Aorta (tissue), 5 donors: ENCODE data around the gene ANXA3. TPM values are rescaled to one million over a fixed set of nuclear protein-coding genes. Genes with fewer than 3 reads are reported as not detected.

Experiments
- ATAC-seq: fragments of 200-7000 bp; cut with Tn5 transposase; one replicate; pipeline ENCODE4 v1.9.1; 2022; ENCODE audit warnings: moderate library complexity; ENCODE audit not compliant: low FRiP score
- DNase-seq, 2 donors: peaks; one replicate each; pipeline ENCODE4 v3.0.0-alpha.2; 2020
- H3K27ac ChIP-seq, 2 donors: one replicate each; pipeline ENCODE4 v1.5.1; 2013; ENCODE audit warnings: low read length in 2 of 2, mild to moderate bottlenecking in 2 of 2, moderate library complexity in 2 of 2, control low read depth in 1 of 2, inconsistent platforms in 1 of 2, low read depth in 1 of 2
- H3K27me3 ChIP-seq, 2 donors: one replicate each; pipeline ENCODE4 v1.6.1; 2013; ENCODE audit warnings: control low read depth in 1 of 2, low read length in 1 of 2, mild to moderate bottlenecking in 1 of 2, moderate library complexity in 1 of 2; ENCODE audit not compliant: insufficient read depth in 2 of 2, control insufficient read depth in 1 of 2
- H3K36me3 ChIP-seq, 2 donors: one replicate each; pipeline ENCODE4 v1.6.1; 2013; ENCODE audit warnings: control low read depth in 1 of 2, low read length in 1 of 2, mild to moderate bottlenecking in 1 of 2; ENCODE audit not compliant: insufficient read depth in 2 of 2, control insufficient read depth in 1 of 2
- H3K4me1 ChIP-seq, 2 donors: one replicate each; pipeline ENCODE4 v1.6.1; 2013; ENCODE audit warnings: low read length in 2 of 2, control low read depth in 1 of 2, mild to moderate bottlenecking in 1 of 2, moderate library complexity in 1 of 2; ENCODE audit not compliant: insufficient read depth in 2 of 2, control insufficient read depth in 1 of 2
- H3K4me3 ChIP-seq, 2 donors: one replicate each; pipeline ENCODE4 v1.5.1; 2013; ENCODE audit warnings: low read length in 2 of 2, control low read depth in 1 of 2, mild to moderate bottlenecking in 1 of 2
- H3K9me3 ChIP-seq: one replicate; pipeline ENCODE4 v1.6.1; 2013; ENCODE audit warnings: mild to moderate bottlenecking, low read length; ENCODE audit not compliant: control insufficient read depth
- WGBS, 2 donors: extraction: QIAGEN DNeasy Blood & Tissue Kit; methylation state at CpG; one replicate each; pipeline ENCODE4 v1.1.7; 2013; 5-methylcytosine and 5-hydroxymethylcytosine counted together
- intact Hi-C, 2 donors: fragments of 100-400 bp; cut with DNase I; formaldehyde crosslinking; loops; one replicate each; pipeline versions ENCODE4 v1.14.2 to v1.15.0; 2022
- polyA plus RNA-seq, 2 donors: library from polyadenylated mRNA; stranded (reverse); fragments of 200-250 nt; gene quantifications; one replicate each; pipeline ENCODE4 v1.2.3, GENCODE V29; 2013
- total RNA-seq, 2 donors: library from RNA; stranded (reverse); fragmentation: NEBNext Ultra II Directional; extraction: Animal tissue kit (Norgen Biotek cat#: 25700); gene quantifications; one replicate each; pipeline ENCODE4 v1.2.1, GENCODE V29; 2021
- donor health status: healthy with polysubstance abuse.
- donor health status: Bipolar disorder and iron deficiency.
- donor health status: DM: no; HTN: no; CAD: no.
- donor health status: DM: no; HTN: no; CAD: no.
- donor health status: DM: yes; HTN: yes; CAD: no.

Gene ANXA3
- total and polyA plus RNA-seq, 4 donors = 5.0 to 54.0 (median 7.7) TPM

DNA sequence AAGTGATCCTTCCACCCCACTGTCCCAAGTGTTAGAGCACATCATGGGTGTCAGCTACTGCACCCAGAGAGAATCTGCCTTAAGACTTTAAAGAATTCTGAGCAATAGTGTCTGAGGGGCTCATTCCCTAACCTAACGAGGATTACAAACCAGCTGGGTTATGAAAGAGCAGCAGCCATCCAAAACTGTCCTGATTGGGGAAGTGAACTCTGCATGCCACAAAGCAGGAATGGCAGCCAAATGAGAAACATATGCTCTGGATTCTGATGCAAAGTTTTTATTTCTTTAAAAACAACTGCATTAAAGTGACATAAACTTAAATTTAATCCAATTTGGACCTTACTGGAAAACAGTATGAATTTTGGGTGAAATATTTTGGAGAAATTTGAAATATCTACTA lies 103.2 kb downstream of the ANXA3 start:
- Histone ChIP-seq H3K4me3 (no peak overlapping the region), H3K9me3 (no peaks in the 10 kb centered on the region), H3K27me3 (no peaks in the 10 kb centered on the region), H3K36me3 (no peaks in the 10 kb centered on the region), H3K27ac (no peak overlapping the region), H3K4me1 (no peaks in the 10 kb centered on the region)
- 0 to 2% methylated on average over 1 of the region's 1 CpG for WGBS, 2 donors
- ATAC-seq (no peak), DNase-seq (no peak)
- intact Hi-C loops = no loop called here

DNA sequence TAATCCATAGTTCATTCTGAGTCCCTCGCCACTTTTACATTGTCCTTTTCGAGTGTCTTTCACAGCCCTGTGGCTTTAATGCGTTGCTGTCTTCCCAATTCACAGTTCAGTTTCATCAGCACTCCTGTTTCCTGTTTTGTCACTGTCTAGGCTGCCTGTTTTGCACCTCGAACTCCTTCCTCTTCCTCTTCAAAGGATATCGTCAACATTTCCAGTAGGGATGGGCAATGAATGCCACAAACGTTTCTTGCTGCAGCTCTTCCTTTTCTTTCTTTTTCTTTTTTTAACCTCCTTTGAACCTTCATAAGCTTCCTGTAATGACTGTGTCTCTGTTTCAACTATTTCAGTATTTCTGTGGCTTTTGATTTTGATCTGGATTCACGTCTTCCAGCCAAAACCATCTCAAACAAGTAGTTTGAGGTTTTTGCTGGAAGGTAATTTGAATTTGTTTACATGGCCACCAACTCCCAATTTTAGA lies 105.4 kb downstream of the ANXA3 start:
- DNase-seq (no peak), ATAC-seq (no peak)
- no peaks in the 10 kb centered on the region for H3K36me3 ChIP-seq
- intact Hi-C loops = no loop called here
- WGBS, 2 donors = 77 to 78% methylated on average over 7 of the region's 7 CpGs
- H3K4me3 ChIP-seq = no peak overlapping the region
- H3K4me1 ChIP-seq = no peaks in the 10 kb centered on the region
- H3K27me3 ChIP-seq = no peaks in the 10 kb centered on the region
- no peak overlapping the region for H3K27ac ChIP-seq
- H3K9me3 ChIP-seq = no peaks in the 10 kb centered on the region

DNA sequence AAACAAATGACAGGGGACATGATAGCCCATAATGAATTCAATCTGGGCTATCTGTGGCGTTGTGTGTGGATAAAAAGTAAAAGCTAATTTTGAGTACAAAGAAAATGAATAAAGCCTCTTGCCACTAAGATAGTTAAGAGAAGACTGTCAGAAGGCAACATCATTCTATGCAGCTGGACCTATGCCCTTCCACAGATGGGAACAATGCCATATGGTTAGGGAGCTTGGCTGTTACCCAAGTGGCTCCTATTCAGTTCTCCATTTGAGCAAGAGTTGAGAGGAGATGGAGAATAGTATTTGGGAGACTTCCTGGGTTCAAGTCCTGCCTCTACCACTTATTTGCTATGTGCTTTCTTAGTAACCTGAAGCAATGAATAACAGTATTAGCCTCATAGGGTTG lies 107.7 kb downstream of the ANXA3 start:
- intact Hi-C loops = no loop called here
- WGBS, 2 donors = 96 to 97% methylated on average over 1 of the region's 1 CpG
- H3K4me1 ChIP-seq = no peaks in the 10 kb centered on the region

DNA sequence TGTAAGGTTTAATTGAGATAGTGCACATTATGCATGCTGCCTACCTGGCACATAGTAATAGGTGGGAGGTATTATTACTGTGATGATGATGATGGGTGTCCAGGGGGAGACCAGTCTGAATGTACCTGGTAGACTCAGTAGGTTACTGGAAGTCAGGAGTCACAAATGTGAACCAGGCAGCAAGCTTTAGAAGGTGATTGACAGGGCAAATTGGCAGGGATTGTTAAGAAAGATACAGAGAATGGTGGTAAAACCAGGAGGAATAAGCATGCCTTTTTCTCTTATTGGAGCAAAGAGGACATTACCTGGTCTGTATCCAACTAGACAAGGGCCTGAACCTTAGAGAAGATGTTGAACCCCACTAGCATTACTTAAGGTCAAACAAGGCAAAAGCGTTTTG lies 108.1 kb downstream of the ANXA3 start:
- DNase-seq (no peak), ATAC-seq (no peak)
- WGBS, 2 donors = 85 to 89% methylated on average over 1 of the region's 1 CpG
- Histone ChIP-seq H3K27me3 (no peaks in the 10 kb centered on the region), H3K4me1 (no peaks in the 10 kb centered on the region), H3K4me3 (no peak overlapping the region), H3K27ac (no peak overlapping the region), H3K36me3 (no peaks in the 10 kb centered on the region), H3K9me3 (no peaks in the 10 kb centered on the region)
- intact Hi-C loops = no loop called here

More for the DNA sequence above, 107.7 kb downstream of the ANXA3 start:
- DNase-seq (no peak), ATAC-seq (no peak)
- Histone ChIP-seq H3K9me3 (no peaks in the 10 kb centered on the region), H3K27me3 (no peaks in the 10 kb centered on the region), H3K36me3 (no peaks in the 10 kb centered on the region), H3K27ac (no peak overlapping the region), H3K4me3 (no peak overlapping the region)

Other genes starting within 250 kb of the ANXA3 start
- 10 to 100 TPM; 34.4 to 75.4 TPM for gene BMP2K, start 224.6 kb downstream of the ANXA3 start, total RNA-seq
- 10 to 100 TPM in 1 of 2 donors, 1 to 10 TPM in 1; 7.1 to 12.5 TPM for gene BMP2K, start 224.6 kb downstream of the ANXA3 start, polyA plus RNA-seq